ENCODE results near the gene VRK2.

GRCh38 chr2:58122540-58122939, 75.9 kb downstream of the VRK2 start:
- TF ChIP-seq POLR2AphosphoS5 (IDR thresholded peaks at IDR 0.05) (no peak), CTCF (IDR thresholded peaks at IDR 0.05; ENCODE audit: poor library complexity, severe bottlenecking) (no peak), EZH2 (IDR thresholded peaks at IDR 0.05; ENCODE audit: borderline replicate concordance, insufficient read depth, low read length, poor library complexity, severe bottlenecking) (no peak), TAF1 (IDR thresholded peaks at IDR 0.05; ENCODE audit: low read depth) (no peak), RAD21 (conservative IDR thresholded peaks at IDR 0.05) (no peak), SMC3 (conservative IDR thresholded peaks at IDR 0.05; ENCODE audit: poor library complexity) (no peak), EP300 (conservative IDR thresholded peaks at IDR 0.05; ENCODE audit: poor library complexity, severe bottlenecking) (no peak), REST (IDR thresholded peaks at IDR 0.05; ENCODE audit: borderline replicate concordance) (no peak), MXI1 (conservative IDR thresholded peaks at IDR 0.05; ENCODE audit: poor library complexity, severe bottlenecking) (no peak)
